OCI-LY7 (cell line): ENCODE results near the gene CIDEA.
"Not testable (repeated sequence)": the region's sequence is repeated elsewhere in the genome, so short reads cannot be mapped to it uniquely, and the experiment has no call there.

ENCODE experiments used
- EZH2phosphoT487 ChIP-seq: fragments of 200-600 bp; sonication (generic); IDR thresholded peaks from 2 replicates; pipeline ENCODE4 v1.6.1; 2018; ENCODE audit warnings: low read depth, borderline replicate concordance, mild to moderate bottlenecking, mixed run types, antibody characterized with exemption, low read length, moderate library complexity, mixed read lengths
- TF ChIP-seq, protein P1 (sequence below): fragments of 200-600 bp; sonication (generic); conservative IDR thresholded peaks from 2 replicates; pipeline ENCODE4 v1.5.1; 2014; ENCODE audit warnings: mild to moderate bottlenecking, antibody characterized with exemption, low read length, moderate library complexity, mixed read lengths

- TF ChIP-seq, protein P1, sequence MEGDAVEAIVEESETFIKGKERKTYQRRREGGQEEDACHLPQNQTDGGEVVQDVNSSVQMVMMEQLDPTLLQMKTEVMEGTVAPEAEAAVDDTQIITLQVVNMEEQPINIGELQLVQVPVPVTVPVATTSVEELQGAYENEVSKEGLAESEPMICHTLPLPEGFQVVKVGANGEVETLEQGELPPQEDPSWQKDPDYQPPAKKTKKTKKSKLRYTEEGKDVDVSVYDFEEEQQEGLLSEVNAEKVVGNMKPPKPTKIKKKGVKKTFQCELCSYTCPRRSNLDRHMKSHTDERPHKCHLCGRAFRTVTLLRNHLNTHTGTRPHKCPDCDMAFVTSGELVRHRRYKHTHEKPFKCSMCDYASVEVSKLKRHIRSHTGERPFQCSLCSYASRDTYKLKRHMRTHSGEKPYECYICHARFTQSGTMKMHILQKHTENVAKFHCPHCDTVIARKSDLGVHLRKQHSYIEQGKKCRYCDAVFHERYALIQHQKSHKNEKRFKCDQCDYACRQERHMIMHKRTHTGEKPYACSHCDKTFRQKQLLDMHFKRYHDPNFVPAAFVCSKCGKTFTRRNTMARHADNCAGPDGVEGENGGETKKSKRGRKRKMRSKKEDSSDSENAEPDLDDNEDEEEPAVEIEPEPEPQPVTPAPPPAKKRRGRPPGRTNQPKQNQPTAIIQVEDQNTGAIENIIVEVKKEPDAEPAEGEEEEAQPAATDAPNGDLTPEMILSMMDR = not testable (repeated sequence)
- not testable (repeated sequence) for TF ChIP-seq EZH2phosphoT487
These were observed 23.6 kb upstream of the CIDEA start for GRCh38 chr18:12230561-12230960.
